DOHH2 (cell line): Measurements from ENCODE around the gene PTPN3.

Experiments used
- EZH2phosphoT487 ChIP-seq: fragments of 200-600 bp; sonication (generic); IDR thresholded peaks from 2 replicates; pipeline ENCODE4 v1.6.1; 2017; ENCODE audit warnings: borderline replicate concordance, mild to moderate bottlenecking, antibody characterized with exemption, low read length, moderate library complexity, mixed read lengths
- TF ChIP-seq, protein P1 (sequence below): fragments of 200-600 bp; sonication (generic); IDR thresholded peaks from one replicate; pipeline ENCODE4 v1.5.1; 2014; ENCODE audit warnings: antibody characterized with exemption, mild to moderate bottlenecking, low read depth, low read length; ENCODE audit not compliant: poor library complexity, severe bottlenecking

DNA sequence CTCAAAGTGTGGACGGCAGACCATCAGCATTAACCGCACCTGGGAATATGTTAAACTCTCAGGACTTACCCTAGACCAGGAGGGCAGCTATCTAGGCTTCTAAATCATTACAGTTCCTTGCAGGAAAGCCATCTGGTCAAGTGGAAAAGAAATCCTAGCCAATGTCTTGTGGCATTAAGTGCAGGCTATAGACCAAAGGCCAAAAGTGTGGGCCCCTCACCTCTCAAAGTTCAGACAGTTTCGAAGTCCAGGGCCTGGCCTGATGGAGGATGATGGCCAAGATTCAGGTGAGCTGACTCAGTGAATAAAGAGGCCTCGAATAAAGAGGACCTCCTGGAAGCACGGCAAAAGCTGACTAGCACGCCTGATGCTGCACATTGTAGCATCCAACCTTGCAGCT lies 24.0 kb upstream of the PTPN3 start:
- TF ChIP-seq, protein P1, sequence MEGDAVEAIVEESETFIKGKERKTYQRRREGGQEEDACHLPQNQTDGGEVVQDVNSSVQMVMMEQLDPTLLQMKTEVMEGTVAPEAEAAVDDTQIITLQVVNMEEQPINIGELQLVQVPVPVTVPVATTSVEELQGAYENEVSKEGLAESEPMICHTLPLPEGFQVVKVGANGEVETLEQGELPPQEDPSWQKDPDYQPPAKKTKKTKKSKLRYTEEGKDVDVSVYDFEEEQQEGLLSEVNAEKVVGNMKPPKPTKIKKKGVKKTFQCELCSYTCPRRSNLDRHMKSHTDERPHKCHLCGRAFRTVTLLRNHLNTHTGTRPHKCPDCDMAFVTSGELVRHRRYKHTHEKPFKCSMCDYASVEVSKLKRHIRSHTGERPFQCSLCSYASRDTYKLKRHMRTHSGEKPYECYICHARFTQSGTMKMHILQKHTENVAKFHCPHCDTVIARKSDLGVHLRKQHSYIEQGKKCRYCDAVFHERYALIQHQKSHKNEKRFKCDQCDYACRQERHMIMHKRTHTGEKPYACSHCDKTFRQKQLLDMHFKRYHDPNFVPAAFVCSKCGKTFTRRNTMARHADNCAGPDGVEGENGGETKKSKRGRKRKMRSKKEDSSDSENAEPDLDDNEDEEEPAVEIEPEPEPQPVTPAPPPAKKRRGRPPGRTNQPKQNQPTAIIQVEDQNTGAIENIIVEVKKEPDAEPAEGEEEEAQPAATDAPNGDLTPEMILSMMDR: no peak
- no peak for TF ChIP-seq EZH2phosphoT487
